DMS53 treated with DMSO at 0.1 percent for 48 hours (cell line): Measurements from ENCODE around the gene NEGR1.

Source experiments
- DNase-seq: peaks from one replicate; lab custom pipeline; 2025; ENCODE audit not compliant: unreplicated experiment; lab: John Stamatoyannopoulos, UW

NEGR1 gene

DNA sequence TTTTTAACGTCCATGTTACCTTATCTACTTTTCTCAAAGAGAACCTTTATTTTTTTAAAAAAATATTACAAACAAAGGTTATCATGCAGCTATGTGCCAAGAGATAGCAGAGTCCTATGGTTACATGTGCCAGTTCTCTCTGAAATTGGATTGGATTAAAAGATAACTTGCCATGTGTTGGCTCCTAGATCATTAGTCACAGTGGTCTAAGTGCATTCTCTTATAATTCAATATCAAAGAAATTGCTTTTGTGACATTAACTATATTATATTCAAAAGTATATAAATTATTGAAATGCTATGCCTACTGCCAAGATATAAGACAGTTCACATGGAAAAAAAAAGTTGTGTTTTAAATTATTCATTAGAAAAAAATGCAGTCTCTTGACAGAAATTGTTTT, 494.2 kb downstream of the NEGR1 start:
- no peak for DNase-seq

DNA sequence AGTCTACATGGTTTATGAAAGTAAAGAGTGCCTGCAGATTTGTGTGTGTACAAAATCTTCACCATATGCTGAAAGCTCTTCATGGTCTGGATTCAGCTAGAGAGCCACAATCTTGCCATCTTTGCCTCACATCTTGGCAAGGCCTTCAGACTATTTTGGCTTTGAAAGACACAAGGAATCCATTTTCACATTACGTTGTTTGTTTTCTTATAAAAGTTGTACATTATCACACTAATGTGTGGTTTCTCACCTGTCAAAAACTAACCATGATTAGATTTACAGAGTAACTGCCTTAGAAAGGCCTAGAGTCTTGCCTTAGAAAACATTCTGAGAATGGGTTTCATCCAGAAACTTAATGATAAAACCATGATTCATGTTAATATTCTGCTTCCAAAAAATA, 494.6 kb downstream of the NEGR1 start:
- no peak for DNase-seq

DNA sequence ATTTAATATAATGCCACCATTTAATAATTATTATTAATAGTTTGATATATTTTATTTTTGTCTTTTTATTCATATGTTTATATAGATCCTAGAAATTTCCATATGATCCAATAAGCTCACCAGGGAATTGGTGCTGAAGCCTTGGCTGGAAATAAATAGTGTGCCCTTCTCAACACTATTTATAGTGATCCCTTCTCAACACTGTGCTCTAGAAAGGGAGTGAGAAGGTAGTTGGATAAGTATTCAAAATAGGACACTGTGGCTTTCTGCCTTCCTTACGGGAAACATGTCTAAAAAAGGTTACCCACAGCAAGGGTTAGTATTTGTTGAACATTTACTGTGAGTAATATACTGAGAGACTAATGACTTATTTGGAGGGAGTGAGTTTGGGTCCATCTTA, 496.1 kb downstream of the NEGR1 start:
- no peak for DNase-seq

DNA sequence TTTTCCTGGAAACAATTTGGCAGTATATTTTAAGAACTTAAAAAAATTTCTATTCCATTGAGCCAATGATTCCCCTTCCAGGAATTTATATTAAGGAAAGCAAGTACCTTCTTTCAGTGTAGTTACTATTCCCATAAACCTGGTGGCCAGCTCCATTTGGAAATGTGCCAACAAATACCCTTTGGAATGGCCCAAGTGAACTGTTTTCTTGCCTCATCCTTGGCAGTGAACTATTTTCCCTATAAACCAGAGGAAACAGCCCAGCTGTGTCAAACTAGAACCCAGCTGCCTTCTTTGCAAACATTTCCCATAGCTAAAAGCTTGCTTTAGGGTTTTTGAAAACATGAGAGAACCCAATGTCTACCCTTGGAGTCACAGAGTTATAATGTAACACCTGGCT, 496.9 kb downstream of the NEGR1 start:
- DNase-seq: no peak

DNA sequence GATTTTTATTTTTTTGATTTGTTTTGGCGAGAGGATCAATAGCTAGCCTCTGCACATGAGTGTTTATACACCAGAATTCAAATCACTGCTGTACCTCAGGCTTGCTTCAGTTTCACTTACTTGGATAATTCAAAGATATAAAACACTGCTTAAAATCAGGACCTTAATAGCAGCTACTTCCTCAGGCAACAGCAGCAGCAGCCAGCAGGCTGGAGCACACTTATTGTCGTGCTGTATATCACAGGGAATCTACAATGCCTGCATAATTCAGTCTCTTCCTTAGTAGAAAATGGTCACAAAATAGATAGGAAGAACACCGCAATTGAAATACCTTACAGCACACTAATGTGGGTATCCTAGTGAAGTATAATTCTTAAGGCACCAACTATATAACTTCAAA, 497.3 kb downstream of the NEGR1 start:
- no peak for DNase-seq

DNA sequence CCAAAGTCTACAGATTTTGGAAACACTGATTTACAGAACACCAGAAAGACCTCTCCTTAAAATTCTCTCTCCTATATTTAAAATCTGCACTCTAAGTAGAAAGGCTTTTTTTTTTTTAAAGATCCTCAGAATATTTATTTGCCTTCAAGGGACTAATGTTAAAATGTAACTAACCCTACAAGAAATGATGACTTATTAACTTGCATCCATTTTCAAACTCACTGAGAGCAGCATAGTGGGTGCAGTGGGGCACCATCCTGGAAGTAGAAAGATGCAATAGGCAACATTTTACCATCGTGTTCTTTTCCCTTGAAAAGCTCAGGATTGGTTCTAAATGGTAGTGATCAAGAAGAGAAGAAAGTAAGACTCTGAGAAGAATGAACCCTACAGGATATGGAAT, 498.1 kb downstream of the NEGR1 start:
- no peak for DNase-seq

DNA sequence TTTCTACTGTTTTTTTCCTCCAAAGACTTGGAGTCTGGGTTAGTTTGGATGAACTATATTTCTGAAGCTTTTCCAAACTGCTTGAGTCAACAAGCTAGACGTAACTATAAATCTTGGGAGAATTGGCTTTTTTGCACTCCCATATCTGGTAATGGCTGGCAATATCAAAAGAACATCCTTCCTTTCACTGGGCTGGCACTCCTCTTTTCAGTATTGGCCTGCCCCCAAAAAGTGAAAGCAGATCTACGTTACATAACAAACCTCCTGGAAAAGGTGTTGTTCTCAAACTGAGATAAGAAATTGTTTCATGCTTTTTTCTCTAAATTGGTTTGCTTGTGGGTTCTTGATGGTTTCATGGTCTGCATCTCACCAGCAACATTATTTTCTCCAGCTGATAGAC, 499.3 kb downstream of the NEGR1 start:
- DNase-seq: no peak

DNA sequence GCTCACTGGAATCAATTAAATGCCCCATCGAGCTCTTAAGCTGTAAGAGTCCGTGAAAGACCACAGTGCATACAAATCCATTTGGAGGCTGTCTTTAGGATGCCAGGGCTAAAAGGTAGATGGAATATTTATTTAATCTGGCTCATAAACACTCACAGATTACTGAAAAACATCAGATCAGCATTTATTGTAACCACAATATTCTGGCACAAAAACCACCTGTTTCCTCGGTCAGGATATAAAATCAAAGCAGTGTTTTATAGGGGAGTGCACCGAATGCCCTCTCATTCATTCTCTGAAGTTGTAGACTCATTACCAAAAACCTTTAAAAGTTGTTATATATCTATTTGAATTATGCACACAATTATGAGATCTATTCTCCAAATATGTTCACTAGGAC, 500.9 kb downstream of the NEGR1 start:
- no peak for DNase-seq

DNA sequence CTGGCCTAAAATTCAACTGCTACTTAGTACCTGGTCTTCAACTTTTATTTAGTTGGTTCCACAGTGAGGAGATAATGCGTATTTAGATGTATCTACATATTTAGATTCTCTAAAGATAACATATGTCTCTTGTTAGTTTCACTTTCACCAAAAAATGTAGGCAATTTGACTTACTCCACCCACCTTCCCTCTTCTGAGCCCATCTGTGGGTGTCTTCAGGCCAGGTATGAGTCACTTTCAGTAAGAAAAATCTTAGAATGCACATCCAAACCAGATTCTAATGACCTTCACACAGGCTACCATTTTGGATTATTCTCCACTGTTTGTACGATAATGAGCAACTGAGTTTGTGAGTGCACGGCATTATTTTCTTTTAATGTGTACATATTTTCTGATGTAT, 501.7 kb downstream of the NEGR1 start:
- DNase-seq: no peak

DNA sequence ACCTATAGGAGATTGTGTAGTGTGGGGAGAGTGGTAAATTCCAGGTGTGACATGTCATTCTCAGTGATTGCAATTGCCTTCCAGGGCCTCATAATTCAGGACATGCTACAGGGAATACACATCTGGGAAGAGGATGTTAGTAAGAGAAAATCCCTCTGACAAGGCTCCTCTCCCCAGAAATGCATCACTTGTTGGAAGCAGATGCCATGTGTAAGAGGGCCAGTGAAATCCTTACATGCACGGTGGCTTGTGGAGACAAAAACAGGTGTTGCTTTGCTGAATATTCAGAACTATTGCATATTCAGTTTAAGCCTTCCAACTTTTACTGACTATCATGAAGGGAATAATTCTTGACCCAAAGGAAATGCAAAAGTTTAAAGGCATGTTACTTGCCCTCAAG, 503.4 kb downstream of the NEGR1 start:
- DNase-seq: no peak

DNA sequence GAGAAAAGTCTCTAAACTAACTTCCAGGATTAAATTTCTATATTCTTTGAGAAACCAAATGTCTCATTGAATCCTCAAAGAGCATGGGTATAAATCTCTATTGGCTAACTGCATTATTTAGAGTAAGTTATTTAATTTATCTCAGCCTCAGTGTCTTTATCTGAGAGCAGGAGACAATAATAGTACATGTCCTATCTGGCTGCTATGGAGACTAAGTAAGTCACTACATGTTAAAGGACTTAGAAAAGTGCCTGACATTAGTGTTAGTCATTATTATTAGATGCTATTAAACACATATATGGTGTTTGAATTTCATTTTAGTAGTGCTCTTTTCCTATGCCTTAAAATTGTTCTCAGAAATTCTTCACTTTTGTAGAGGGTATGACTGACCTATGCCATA, 505.2 kb downstream of the NEGR1 start:
- DNase-seq: no peak

DNA sequence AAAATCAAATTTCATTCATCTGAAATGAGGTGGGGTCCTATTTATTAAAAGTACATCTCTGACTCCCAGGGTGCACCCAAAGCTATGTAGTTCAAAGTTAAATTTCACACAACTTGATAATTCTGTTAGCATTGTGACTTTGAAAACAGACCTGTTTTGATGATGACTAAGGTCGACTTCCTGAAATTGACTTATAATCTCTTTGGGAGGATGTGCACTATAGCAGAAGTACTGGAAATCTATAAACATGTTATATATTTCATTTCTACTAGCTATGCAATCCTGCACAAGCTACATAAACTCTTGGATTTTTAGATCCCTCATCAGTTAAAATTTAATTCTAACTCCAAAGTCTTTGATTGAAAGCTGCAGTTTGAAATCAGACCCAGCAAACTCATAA, 507.6 kb downstream of the NEGR1 start:
- DNase-seq: no peak

DNA sequence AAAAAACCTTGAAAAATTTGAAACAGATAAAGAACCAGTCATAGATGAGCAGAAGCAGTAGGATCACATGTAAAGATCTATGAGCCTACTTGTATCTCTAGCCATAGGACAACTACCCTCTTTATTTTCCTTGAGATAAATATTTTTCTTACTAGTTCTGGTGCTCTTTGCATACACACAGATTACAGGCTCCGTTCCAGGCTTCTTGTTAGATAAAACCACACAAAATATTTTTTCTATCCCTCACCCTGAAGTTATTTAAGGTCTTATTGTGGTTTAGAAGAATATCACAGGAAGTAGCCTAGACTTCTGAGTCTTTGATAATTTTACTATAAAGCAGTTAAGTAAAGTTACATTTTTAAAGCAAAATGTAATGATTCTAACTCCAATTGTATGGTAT, 512.2 kb downstream of the NEGR1 start:
- no peak for DNase-seq

DNA sequence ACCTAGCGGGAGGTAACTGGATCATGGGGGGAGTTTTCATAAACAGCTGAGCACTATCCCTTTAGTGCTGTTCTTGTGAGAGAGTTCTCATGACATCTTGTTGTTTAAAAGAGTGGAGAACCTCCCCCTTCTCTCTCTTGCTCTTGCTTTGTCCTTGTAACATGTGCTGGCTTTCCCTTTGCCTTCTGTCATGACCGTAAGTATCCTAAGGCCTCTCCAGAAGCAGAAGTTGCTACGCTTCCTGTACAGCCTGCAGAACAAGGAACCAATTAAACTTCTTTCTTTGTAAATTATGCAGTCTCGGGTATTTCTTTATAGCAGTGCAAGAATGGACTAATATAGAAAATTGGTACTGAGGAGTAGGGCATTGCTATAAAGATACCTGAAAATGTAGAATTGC, 515.6 kb downstream of the NEGR1 start:
- no peak for DNase-seq

DNA sequence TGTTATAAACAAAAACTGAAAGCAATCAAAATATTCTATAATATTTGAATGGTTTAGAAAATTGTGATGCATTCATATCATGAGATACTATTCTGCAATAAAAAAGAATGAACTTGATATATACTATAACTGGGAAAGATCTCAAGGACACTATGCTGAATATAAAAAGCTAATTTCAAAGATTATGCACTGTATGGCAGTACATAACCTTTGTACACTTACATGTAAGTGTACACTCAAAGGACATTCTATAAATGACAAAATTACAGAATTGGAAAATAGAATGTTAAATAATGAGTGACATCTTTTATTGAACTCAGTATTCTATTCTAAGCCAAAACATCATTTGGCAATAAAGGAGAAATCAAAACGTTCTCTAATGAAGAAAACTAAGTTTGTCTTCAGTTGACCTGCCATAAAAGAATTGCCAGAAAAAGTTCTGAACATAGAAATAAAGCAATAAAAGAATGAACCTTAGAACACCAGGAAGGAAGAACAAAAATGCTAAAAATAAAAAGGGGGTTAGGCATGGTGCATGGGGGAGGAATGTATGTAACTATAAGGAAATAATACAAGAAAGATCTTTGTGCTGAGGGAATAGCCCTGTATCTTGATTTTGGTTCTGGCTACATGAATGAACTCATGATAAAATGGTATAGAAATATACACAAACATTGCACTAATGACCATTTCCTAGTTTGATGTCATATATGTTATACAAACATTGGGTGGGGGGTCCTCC, 519.7 kb downstream of the NEGR1 start:
- DNase-seq: no peak

DNA sequence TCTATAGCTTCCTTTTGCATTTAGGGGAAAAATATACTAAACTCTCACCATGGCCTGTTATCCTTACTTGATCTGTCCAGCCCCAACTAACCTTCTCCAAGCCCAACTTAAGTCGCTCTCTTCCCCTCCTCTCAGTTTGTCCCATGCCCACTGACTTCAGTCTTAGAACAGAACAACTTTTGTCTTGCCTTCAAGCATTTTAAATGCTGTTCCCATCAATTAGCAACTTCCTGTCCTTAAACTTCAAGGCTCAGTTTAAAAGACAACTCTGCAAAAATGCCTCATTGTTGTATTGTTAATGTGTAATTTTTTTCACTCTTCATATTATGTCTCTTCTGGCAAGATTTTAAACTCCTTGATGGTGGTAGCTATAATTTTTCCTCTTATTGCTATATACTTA, 526.9 kb downstream of the NEGR1 start:
- no peak for DNase-seq

DNA sequence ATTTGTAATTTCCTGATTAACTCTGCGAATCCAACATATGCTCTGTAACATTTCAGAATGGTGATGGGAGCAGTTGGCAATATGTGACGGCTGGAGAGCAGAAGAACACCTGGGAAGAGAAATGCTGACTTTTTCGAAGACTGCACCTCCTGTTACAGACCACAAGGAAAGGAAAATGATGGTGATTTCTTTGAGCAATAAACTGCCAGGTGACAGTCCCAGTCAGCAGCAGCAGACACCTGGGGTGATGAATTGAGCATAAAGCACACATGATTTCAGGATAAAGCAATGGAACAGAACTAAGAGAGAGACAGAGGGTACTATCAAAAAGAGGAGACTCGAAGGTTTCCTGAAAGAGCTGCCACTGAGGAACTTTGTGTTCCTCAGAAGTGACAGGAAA, 528.6 kb downstream of the NEGR1 start:
- no peak for DNase-seq

DNA sequence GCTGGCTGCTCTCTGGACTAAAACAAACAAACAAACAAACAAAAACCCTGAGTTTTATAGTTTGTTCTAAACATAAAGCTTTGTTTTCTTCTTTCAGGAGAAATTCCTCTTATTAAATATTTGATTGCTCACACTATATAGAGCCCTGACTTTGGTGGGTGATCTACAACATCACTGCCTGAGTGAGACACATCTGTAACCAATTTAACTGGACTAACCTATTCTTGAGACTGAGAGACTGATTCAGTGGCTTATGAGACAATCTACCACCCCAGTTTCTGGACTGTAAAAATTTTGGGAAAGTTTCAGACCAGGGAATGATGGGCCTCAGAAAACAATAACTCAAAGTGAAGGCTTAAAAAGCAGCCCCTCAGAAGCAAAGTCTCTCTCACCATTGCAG, 537.0 kb downstream of the NEGR1 start:
- no peak for DNase-seq

DNA sequence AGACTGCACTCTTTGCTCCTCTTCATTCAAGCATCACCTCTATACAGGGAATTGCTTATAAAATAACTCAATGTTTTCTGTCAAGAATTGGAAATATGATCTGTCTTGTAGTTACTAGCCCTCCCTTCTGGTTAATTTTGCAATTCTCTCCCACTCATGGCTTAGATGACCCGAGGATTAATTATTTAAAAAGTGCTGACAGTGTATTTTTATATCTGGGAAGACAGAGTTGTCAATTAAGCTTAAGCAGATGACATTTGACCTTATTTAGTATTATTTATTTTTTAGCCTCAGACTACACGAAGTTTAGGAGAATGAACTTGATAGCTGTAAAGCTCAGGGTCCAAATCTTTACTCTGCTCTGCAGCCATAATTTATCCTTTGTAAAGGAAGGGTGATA, 538.5 kb downstream of the NEGR1 start:
- DNase-seq: no peak

DNA sequence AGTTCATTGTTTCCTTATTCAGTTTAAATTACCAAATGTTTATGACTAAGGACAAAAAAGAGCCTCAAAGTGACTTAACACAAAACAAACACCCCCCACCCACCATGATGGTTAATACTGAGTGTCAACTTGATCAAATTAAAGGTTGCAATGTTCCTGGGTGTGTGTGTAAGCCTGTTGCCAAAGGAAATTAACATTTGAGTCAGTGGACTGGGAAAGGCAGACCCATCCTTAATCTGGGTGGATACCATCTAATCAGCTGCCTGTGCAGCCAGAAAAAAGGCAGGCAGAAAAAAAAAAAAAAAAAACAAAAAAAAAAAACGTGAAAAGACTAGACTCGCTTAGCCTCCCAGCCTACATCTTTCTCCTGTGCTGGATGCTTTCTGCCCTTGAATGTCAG, 543.4 kb downstream of the NEGR1 start:
- no peak for DNase-seq

DNA sequence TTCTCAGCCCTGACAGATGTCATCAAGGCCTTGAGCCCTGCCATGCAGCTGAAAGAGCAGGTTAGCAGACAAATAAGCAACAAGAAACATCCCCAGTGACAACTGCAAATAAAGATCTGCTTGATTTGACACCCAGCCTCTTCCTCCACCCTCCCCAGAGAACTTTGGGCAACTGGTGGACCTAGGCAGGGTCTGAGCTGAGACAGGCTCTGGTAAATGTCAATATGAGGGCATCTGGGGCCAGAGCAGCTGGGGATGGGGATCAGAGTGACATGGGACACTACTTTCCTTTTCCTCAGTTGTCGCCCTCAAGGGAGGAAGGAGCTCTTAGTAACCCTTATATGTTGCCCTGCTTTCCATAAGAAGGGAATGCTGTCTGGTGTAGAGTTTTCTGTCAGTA, 544.1 kb downstream of the NEGR1 start:
- DNase-seq: no peak

DNA sequence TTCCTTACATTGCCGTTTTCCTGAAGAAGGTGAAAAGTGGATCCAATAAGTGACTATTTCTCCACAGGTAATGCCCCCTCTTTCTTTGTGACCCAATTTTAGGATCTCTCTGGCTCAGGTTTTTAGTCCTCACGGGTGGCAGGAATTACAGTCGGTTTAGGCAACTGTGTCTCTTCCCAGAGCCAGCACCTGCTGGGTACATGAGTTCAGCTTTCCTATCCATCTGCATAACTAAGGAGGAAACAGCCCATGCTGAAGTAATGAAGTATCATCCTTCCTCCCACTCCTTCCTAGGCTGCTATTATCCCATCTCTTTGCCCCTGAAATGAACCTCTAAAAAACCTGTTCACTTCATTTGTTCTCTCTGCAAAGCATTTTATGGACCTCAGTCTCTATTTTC, 544.6 kb downstream of the NEGR1 start:
- no peak for DNase-seq

DNA sequence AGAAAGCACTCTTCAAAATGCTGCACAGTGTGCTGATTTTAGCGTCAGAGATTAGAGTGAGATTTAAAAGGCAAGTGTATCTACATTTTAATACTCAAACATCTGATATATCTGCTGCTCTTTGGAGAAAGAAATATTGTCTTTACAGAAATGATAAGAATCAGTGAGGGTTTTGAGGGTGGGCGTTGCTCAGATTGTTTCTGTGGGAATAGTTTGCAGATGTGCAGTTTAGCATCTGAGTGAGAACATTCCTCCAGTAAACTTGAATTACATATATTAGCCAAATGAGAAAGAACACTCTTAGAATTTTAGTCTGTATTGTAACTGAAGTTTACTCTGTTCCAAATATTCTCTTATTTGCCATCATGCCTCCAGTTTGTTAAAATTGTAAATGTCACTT, 549.2 kb downstream of the NEGR1 start:
- no peak for DNase-seq

DNA sequence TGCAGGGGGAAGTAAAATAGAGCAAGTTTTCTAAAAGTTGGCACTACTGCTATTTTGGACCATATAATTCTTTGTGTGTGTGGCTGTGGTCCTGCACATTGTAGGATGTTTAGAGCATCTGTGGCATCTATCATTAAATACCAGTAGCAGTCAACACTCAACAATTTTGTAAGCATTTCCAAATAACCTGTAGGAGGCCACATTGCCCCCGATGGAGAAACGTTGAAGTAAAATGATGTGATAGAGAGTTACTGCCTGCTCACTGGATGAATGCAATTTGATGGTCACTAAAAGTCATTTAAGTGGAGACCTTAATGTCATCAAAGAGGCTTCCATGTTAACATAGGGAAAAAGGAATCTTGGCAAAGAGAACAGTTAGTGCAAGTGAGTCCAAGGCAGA, 560.8 kb downstream of the NEGR1 start:
- no peak for DNase-seq
